ENCODE data around the gene FAM185A. TPM values are rescaled to one million over a fixed set of nuclear protein-coding genes. Genes with fewer than 3 reads are reported as not detected.
"Not testable (repeated sequence)": the region's sequence is repeated elsewhere in the genome, so short reads cannot be mapped to it uniquely, and the experiment has no call there.

The FAM185A gene
- 8.5 TPM for total RNA-seq
- long read RNA-seq, transcript FAM185A-202 (8 exons, 1,179 nt): major isoform, 7 of 13 reads
- long read RNA-seq, partial matches to known transcripts: 0 of 13 reads
- long read RNA-seq, other reads (novel, unspliced or antisense): 4 of 13 reads

DNA sequence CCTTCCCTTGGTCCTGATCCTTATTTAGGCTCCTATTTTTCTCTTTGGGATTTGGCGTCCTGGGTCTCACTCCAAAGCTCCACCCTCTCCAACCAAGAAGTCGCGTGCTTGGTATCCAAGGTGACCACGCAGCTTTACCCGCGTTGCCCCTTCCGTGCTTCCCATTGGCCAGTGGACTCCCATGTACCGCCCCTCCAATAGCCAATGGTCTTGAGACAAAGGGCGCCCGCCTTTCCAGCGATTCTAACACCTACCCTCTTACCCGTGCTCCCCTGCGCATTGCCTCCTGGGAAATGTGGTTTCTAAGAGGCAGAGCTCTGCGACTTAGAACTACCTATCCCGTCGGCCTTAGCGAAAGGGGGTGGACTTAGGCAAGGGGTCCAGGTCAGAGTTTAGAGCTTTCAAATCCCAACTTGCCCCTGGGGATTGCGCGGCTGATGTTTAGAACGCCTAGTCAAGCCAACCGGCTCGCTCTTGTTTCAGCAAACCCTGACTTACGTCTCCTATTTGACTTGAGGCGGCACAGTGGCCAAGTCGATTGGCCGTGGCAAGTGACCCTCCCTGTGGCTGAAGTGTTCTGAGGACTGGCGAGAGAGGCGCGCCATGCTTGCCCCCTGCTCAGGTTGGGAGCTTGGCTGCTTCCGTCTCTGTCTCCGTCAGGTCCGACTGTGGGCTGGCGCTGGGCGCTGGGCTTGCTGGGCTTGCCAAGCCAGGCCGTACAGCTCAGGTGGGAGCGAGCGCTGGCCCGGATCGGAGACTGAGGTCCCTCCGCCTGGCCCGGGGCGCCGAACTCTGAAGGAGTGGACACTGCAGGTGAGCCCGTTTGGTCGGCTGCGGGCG is at the start of gene FAM185A:
TSS of gene FAM185A (plus strand) at position 395 of the 840 bp plus-strand sequence. CDS start at position 604, 209 bp downstream.
- DNase-seq (peak; percentile 98), ATAC-seq (ENCODE audit: poor library complexity) (peak; percentile 99)
- intact Hi-C loops (cut with DNase I): not testable (repeated sequence)

GRCh38 chr7:102713011-102713690 is 35.6 kb upstream of the FAM185A start:
- intact Hi-C loops (cut with DNase I); DNase-seq; ATAC-seq (ENCODE audit: poor library complexity): not testable (repeated sequence)

DNA sequence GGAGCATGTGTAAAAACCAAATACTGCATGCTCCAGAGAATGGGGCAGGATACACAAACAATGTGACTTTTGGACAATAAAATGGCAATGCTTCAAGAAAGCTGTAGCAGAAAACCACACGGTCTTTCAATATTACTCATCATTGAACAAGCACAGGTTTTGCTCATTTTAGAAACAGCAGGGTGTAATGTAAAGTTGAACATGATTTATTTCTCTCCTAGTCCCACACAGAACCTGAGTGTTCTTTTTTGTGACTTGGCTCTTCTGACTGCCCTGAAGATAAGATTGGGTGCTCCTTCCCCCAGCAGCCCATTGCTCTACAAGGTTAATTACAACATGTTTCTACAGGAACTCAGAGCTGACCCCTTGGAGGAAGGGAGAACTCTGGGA is 35.1 kb upstream of the FAM185A start:
- DNase-seq; ATAC-seq (ENCODE audit: poor library complexity); intact Hi-C loops (cut with DNase I): not testable (repeated sequence)

DNA sequence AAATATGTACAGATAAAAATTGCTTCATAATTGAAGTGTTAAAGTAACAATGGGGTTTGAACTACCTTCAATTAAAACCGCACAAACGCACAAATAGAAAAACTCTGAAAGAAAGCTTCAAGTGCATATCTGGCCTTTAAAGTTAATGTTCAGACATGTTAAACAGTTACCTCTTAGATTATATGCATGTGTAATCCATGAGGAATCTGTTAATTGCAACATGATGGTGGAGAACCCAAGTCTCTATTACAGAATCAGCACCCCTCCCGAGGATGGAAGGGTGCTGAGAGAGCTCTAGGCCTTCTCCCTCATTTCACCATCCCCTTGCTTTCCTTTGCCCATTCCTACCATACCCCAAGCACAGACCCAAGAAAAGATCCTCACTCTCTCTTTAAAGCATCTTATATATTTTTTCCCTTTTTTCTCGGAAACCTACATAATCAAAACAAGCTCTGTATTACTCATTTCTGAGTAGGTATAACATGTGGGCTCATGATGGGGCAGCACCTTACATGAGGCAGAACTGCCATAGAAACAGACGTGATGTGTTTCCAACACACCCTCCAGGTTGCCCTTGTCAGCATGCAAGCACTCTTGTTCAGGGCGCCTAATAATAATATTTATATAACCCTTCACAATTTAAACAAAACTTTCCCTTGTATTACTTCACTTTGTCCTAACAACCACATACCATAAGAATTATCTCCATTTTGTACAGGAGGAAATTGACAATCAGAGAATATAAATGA is 33.9 kb upstream of the FAM185A start:
- intact Hi-C loops (cut with DNase I); ATAC-seq (ENCODE audit: poor library complexity); DNase-seq: not testable (repeated sequence)

GRCh38 chr7:102715718-102716117 is 33.1 kb upstream of the FAM185A start:
- intact Hi-C loops (cut with DNase I); DNase-seq: not testable (repeated sequence)

DNA sequence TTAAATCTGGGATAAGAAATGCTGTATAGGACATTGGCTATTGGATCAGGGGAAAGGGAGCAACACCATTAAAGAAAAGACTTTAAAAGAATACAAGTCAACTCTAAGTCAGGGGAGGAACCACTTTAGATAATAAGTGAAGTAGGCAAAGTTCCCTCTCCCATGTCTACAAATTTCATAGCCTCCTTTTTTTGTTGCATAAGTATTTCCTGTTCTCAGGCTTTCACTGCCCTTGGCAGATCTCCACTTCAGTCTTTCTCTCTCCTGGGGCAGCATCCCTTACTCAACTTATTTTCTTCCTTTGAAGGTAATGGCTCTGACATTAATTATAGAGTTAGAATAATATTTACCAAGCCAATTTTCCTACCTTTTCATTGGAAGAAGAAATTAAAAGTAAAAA is 30.3 kb upstream of the FAM185A start:
- ATAC-seq (ENCODE audit: poor library complexity); DNase-seq; intact Hi-C loops (cut with DNase I): not testable (repeated sequence)

More at GRCh38 chr7:102715718-102716117, 33.1 kb upstream of the FAM185A start:
- not testable (repeated sequence) for ATAC-seq (ENCODE audit: poor library complexity)

- ATAC-seq (ENCODE audit: poor library complexity); intact Hi-C loops (cut with DNase I): not testable (repeated sequence)
Measured at GRCh38 chr7:102726170-102726569, 22.6 kb upstream of the FAM185A start.

DNA sequence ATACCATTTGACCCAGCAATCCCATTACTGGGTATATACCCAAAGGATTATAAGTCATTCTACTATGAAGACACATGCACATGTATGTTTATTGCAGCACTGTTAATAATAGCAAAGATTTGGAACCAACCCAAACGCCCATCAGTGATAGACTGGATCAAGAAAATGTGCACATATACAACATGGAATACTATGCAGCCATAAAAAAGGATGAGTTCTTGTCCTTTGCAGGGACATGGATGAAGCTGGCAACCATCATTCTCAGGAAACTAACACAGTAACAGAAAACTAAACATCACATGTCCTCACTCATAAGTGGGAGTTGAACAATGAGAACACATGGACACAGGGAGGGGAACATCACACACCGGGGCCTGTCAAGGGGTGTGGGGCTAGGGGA is 19.1 kb upstream of the FAM185A start:
- intact Hi-C loops (cut with DNase I); DNase-seq; ATAC-seq (ENCODE audit: poor library complexity): not testable (repeated sequence)

More at GRCh38 chr7:102726170-102726569, 22.6 kb upstream of the FAM185A start:
- not testable (repeated sequence) for DNase-seq

DNA sequence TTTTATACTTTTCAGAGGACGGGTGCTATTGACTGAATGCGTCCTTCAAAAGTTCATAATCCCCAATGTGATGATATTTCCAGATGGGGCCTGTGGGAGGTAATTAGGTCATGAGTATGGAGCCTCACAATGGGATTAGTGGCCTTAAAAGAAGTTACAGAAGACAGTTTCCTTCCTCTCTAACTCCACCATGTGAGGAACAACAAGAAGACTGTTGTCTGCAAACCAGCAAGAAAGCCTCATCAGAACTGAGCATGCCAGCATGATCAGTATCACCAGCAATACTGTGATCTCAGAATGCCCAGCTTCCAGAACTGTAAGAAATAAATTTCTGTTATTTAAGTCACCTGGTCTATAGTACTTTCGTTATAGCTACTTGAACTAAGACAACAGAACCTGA is 18.4 kb upstream of the FAM185A start:
- ATAC-seq (ENCODE audit: poor library complexity); DNase-seq; intact Hi-C loops (cut with DNase I): not testable (repeated sequence)

DNA sequence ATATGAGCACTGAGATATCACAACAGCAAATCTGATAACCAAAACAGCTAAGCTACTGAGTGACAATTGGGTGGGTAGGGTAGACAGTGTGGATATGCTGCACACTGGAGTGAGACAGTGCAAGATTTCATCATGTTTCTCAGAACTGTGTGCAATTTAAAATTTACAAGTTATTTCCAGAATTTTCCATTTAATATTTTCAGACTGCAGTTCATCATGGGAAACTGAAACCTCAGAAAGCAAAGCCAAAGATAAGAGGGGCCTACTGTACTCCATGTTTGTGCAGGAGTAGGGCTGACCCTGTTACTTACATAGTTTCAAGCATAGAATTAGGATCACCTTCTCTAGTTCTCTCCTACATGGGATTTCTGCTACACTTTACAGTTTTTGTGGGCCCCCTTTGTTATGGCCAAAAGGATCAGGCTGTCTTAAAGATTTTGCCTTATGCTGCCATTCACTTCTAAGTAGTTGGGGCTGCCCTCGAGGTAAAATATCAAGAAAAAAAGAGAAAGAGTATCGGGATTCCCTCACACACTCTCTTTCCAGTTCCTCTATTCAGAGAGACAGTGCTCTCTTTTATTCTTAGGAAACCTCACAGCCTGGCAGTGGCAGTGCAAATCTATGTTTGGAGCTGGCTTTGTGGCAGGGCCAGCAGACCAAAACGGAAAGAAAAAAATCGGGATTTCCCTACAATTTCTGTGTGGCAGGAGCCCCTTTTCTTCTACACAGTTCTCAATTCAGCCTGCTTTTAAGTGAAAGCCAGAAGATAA is 6.6 kb upstream of the FAM185A start:
- ATAC-seq (ENCODE audit: poor library complexity); intact Hi-C loops (cut with DNase I); DNase-seq: not testable (repeated sequence)

GRCh38 chr7:102743861-102744260 is 4.9 kb upstream of the FAM185A start:
- ATAC-seq (ENCODE audit: poor library complexity); DNase-seq; intact Hi-C loops (cut with DNase I): not testable (repeated sequence)

- DNase-seq; intact Hi-C loops (cut with DNase I); ATAC-seq (ENCODE audit: poor library complexity): not testable (repeated sequence)
Measured at GRCh38 chr7:102745494-102746288, 3.1 kb upstream of the FAM185A start.

DNA sequence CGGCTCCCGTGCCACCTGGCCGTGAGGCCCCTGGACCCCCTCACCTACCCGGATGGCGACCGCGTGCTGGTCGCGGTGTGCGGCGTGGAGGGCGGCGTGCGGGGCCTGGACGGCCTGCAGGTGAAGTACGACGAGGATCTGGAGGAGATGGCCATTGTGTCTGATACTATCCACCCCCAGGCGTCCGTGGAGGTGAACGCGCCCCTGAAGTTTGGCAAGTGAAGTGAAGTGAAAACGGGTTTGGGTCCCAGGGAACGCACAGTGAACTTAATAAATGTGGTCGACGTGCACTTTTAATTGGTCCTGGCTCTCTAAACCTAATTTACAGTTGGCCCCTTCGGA is 617 bp downstream of the FAM185A start:
- intact Hi-C loops (cut with DNase I); DNase-seq: not testable (repeated sequence)
- ATAC-seq (ENCODE audit: poor library complexity): peak; percentile 16

DNA sequence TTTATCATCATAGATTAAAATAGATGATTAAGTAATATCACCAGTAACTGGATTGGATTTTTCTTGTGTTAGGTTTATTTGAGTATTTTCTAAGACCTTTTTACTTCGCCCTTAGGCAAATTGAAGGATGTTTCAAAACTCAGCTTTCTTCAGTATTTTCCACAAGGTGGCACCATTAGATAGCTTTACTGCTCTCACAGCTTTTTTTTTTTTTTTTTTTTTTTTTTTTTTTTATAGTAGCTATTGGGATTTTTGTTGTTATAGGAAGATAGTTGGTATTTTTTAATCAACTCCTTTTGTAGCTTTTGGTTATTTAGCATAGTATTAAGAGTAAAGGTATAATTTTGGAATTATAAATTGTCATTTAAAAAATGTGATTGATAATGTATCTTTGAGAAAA is 9.4 kb downstream of the FAM185A start:
- DNase-seq; ATAC-seq (ENCODE audit: poor library complexity); intact Hi-C loops (cut with DNase I): not testable (repeated sequence)

DNA sequence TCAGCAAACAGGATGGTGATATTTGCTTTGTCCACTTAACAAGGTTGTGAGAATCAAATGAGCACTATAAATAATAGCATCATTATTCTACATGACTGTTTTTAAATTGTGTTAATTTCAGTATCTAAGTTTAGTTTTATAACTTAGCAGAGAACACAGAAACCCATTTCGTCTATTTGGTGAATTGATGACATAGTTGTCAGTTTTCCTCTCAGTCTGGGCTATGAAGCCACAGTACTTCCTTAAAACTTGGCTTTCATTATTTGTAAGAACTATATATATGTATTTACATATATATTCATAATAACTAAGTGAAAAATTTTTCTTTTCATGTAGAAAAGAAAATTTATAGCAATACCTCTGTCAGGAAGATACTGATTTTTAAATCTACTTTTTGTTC is 11.1 kb downstream of the FAM185A start:
- intact Hi-C loops (cut with DNase I); ATAC-seq (ENCODE audit: poor library complexity); DNase-seq: not testable (repeated sequence)

- intact Hi-C loops (cut with DNase I); DNase-seq; ATAC-seq (ENCODE audit: poor library complexity): not testable (repeated sequence)
Measured at GRCh38 chr7:102761234-102761633, 12.4 kb downstream of the FAM185A start.
